Thyroid gland (tissue), 4 donors: ENCODE measurements around the gene HLA-DMB. TPM values are rescaled to one million over a fixed set of nuclear protein-coding genes. Genes with fewer than 3 reads are reported as not detected.

Source experiments
- DNase-seq, 2 donors: peaks; one replicate each; pipeline ENCODE4 v3.0.0-alpha.2; 2019
- H3K27ac ChIP-seq, 3 donors: fragments of 200-600 bp; sonication (generic); 1 replicate in 2 of 3; 2 replicates in 1 of 3; pipeline ENCODE4 v1.5.1; 2016 to 2019; ENCODE audit warnings: mild to moderate bottlenecking in 1 of 3, moderate library complexity in 1 of 3
- H3K27me3 ChIP-seq: fragments of 200-600 bp; sonication (generic); one replicate; pipeline ENCODE4 v1.5.1; 2019
- H3K36me3 ChIP-seq, 2 donors: fragments of 200-600 bp; sonication (generic); one replicate each; pipeline ENCODE4 v1.5.1; 2016 to 2019
- H3K4me1 ChIP-seq, 2 donors: fragments of 200-600 bp; sonication (generic); one replicate each; pipeline ENCODE4 v1.5.1; 2017 to 2019
- H3K4me3 ChIP-seq, 3 donors: fragments of 200-600 bp; sonication (generic); replicated peaks in 1 of 3; 1 replicate in 2 of 3; 2 replicates in 1 of 3; pipeline ENCODE4 v1.5.1; 2016; ENCODE audit warnings: mild to moderate bottlenecking in 1 of 3
- H3K9me3 ChIP-seq: fragments of 200-600 bp; sonication (generic); one replicate; pipeline ENCODE4 v1.5.1; 2017
- POLR2A ChIP-seq, 2 donors: fragments of 450-650 bp; IDR thresholded peaks; one replicate each; pipeline ENCODE4 v1.6.1; 2017; ENCODE audit warnings: antibody characterized with exemption in 2 of 2, mild to moderate bottlenecking in 2 of 2, moderate library complexity in 1 of 2
- WGBS, 2 donors: methylation state at CpG; one replicate each; pipeline ENCODE4 v1.1.5; 2017; 5-methylcytosine and 5-hydroxymethylcytosine counted together
- intact Hi-C: fragments of 100-400 bp; cut with DNase I; formaldehyde crosslinking; loops from one replicate; pipeline ENCODE4 v1.15.1; 2023
- total RNA-seq, 4 donors: library from RNA; depleted of rRNA; stranded (reverse); fragments of >200 nt; gene quantifications; one replicate each; pipeline ENCODE4 v1.2.3, GENCODE V29; 2016
- TF ChIP-seq, protein P1 (sequence below), 6 experiments: fragments of 200-600 bp in 3 of 6; fragments of 450-650 bp in 3 of 6; sonication (generic) in 3 of 6; IDR thresholded peaks; one replicate each; pipeline ENCODE4 v1.5.1; 2016 to 2019; ENCODE audit warnings: antibody characterized with exemption in 6 of 6, mild to moderate bottlenecking in 2 of 6, inconsistent platforms in 1 of 6, moderate library complexity in 1 of 6

The HLA-DMB gene
- total RNA-seq, 4 donors from 2014 or later, result 34.7 to 82.9 (median 51.3) TPM

DNA sequence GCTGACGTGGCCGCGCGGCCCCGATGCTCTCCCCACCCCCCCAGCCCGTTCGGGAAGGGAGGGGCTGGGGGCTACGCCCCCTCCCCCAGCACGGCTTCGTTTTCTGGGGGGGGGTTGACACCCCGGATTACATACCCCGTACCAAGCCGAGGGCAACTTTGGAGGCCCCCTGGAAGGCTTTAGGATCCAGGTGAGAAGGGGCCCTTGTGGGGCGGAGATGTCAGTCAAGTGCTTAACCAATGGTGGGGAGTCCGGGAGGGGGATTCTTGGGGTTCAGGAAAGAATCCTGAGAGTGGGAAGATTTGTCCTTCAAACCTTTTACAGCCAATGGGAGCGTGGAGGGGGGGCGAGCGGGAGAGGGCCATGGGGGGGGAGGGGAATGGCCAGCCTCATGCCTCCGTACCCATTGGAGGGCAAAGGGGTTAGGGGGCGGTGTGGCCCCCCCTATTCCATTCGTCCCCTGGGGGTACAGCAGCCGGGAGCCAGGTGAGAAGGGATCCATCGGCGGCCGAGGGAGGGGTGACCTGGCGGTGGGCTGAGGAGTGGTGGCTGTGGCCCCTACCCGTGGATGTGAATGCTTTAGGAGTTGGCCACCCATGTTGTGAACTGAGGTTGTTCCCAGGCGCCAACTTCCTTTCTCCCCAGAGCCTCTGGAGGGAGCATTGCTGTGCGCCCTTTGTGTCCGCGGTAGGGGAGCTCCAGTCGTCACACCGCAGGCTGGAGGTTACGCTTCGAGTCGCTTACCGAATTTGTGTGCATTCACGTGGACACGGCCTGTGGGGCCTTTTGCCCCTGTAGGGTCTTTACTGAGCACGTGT, 28.2 kb upstream of the HLA-DMB start:
- DNase-seq, result peak; percentile 69 to 73
- Histone ChIP-seq H3K36me3 (peaks cover 7 to 19% of the 10 kb centered on the region in 2 donors), H3K9me3 (no peaks in the 10 kb centered on the region), H3K27ac (peak overlapping the region; percentile 100), H3K4me1 (peaks cover 10 to 21% of the 10 kb centered on the region in 2 donors), H3K27me3 (no peaks in the 10 kb centered on the region), H3K4me3 (peak overlapping the region; percentile 62 to 98 (median 88))
- intact Hi-C loops, result no loop called here
- TF ChIP-seq, protein P1, sequence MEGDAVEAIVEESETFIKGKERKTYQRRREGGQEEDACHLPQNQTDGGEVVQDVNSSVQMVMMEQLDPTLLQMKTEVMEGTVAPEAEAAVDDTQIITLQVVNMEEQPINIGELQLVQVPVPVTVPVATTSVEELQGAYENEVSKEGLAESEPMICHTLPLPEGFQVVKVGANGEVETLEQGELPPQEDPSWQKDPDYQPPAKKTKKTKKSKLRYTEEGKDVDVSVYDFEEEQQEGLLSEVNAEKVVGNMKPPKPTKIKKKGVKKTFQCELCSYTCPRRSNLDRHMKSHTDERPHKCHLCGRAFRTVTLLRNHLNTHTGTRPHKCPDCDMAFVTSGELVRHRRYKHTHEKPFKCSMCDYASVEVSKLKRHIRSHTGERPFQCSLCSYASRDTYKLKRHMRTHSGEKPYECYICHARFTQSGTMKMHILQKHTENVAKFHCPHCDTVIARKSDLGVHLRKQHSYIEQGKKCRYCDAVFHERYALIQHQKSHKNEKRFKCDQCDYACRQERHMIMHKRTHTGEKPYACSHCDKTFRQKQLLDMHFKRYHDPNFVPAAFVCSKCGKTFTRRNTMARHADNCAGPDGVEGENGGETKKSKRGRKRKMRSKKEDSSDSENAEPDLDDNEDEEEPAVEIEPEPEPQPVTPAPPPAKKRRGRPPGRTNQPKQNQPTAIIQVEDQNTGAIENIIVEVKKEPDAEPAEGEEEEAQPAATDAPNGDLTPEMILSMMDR (IDR thresholded peaks at IDR 0.05), result peak in 1 of 6 experiments; percentile 14
- TF ChIP-seq POLR2A (IDR thresholded peaks at IDR 0.05), result peak in 1 of 2 donors; percentile 19
- 1 to 2% methylated on average over 7 to 27 of the region's 40 CpGs for WGBS, 2 donors

DNA sequence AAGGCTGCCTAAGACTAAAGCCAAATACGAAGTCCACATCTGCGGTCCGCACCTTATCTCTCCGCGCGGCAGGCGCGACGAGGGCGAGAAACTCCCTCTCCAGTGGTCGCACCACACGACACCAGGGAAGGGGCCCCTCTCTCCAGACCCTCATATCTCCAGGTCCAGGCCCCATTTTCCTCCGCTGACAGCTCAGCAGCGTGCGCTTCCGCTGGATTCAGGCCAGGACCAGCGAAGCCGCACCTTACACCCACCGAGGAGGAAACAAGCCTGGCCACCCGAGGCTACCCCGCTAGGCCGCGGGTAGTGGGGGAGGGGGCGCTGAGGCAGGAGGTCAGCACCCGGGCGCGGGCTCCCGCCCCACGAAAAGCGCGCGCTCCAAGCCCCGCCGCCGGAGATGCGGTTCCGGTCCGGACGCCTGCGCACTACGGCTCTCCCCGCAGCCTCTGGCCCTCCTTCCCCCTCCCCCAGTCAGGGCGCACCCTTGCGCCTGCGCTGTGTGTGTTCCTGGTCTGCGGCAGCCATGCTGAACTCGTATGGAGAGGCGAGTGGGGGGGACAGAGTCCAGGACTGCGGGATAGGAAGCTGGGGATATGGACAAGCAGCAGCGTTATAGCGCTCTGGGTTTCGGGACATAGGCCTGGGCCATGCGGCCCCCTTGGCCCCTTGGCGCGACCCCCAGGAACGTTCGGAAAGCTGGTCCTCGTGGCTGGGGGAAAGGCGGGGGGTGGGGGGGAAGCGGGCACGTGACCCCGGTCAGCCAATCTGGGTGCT, 27.5 kb upstream of the HLA-DMB start, which contains the start of gene BRD2:
Gene BRD2 (plus strand): TSS at position 502 of the 774 bp plus-strand sequence. CDS start 4,305 bp downstream, outside the sequence.
- Histone ChIP-seq H3K27ac (peak within 1 kb of the TSS; percentile 100), H3K4me3 (peak within 1 kb of the TSS; percentile 62 to 98 (median 88)), H3K4me1 (peaks cover 10 to 21% of the 10 kb centered on the region in 2 donors), H3K27me3 (no peaks in the 10 kb centered on the region), H3K36me3 (peaks cover 7 to 11% of the 10 kb centered on the region in 2 donors), H3K9me3 (no peaks in the 10 kb centered on the region)
- TF ChIP-seq, protein P1 (IDR thresholded peaks at IDR 0.05), result peak in 1 of 6 experiments; percentile 8
- TF ChIP-seq POLR2A (IDR thresholded peaks at IDR 0.05), result peak; percentile 64 to 97
- intact Hi-C loops, result no loop called here
- WGBS, 2 donors, result 0 to 1% methylated on average over 12 to 29 of the region's 62 CpGs
- DNase-seq, result peak; percentile 94 to 98

DNA sequence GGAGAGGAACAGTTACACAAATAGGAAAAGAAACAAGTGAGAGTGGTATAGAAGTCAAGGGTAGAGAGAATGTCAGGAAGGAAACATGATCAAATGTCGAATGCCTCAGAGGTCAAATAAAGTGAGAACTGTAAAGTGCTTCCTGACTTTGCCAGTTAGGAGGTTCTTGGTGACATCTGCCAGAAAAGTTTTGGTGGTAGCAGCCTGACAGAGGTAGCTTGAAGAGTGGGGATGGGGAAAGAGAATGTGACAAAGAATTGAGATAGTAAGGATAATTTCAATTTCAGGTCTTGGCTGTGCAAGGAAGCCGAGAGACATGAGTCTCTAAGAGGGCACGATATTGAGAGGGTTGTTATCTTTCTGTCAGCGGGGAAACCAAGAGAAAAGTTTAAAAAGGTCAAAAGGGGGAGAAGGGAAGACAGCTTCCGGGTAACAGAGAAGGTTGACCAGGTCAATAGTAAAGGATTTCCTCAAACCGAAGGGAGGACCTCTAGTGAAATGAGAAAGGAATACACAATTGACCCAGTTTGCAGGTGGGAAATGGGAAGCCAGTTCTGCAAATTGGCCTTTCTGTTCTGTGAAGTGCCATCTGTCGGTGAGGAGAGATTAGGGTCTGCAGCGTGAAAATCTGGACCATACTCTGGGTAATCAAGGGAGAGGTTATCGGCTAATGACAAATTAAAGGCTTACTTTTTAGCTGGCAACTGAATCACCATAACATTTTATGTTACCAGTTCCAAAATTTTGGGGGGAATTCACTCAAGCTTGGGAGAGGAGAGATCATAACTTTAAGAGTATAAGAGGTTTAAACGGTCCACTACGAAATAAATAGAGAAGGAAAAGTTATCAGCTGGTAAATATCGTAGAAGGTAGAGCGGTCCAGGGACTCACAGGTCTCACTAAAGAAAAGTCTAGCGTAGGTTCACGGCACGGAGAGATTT, 26.6 kb upstream of the HLA-DMB start:
- no peaks in the 10 kb centered on the region for H3K9me3 ChIP-seq
- no peaks in the 10 kb centered on the region for H3K27me3 ChIP-seq
- peaks cover 10 to 21% of the 10 kb centered on the region in 2 donors for H3K4me1 ChIP-seq
- H3K27ac ChIP-seq, result peak overlapping the region; percentile 100
- intact Hi-C loops, result no loop called here
- peak in 1 of 2 donors; percentile 23 for DNase-seq
- H3K36me3 ChIP-seq, result peaks cover under 1 to 3% of the 10 kb centered on the region in 2 donors
- TF ChIP-seq, protein P1 (IDR thresholded peaks at IDR 0.05), result peak in 4 of 6 experiments; percentile 22 to 44 (median 41)
- no peak for TF ChIP-seq POLR2A (IDR thresholded peaks at IDR 0.05)
- 3 to 5% methylated on average over 16 of the region's 16 CpGs for WGBS, 2 donors
- H3K4me3 ChIP-seq, result peak overlapping the region; percentile 62 to 98 (median 88)

DNA sequence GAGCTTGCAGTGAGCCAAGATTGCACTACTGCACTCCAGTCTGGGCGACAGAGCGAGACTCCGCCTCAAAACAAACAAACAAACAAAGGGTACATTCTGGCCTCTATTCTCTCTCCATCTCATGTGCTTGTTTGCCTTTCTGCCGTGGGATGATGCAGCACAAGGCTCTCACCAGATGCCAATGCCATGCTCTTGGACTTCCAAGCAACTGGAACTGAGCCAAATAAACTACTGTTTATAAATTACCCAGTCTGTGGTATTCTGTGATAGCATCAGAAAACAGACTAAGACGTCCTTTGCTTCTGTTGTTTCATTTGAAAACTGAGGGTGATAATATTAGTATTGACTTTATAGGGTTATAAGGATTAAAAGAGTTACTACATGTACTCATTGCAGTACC, 23.9 kb upstream of the HLA-DMB start:
- H3K36me3 ChIP-seq, result no peaks in the 10 kb centered on the region
- 84 to 92% methylated on average over 5 of the region's 5 CpGs for WGBS, 2 donors
- peaks cover 10 to 21% of the 10 kb centered on the region in 2 donors for H3K4me1 ChIP-seq
- TF ChIP-seq, protein P1 (IDR thresholded peaks at IDR 0.05), result no peak
- no peak for TF ChIP-seq POLR2A (IDR thresholded peaks at IDR 0.05)
- no peaks in the 10 kb centered on the region for H3K27me3 ChIP-seq
- intact Hi-C loops, result no loop called here
- DNase-seq, result no peak
- no peak overlapping the region for H3K27ac ChIP-seq
- H3K4me3 ChIP-seq, result no peak overlapping the region
- no peaks in the 10 kb centered on the region for H3K9me3 ChIP-seq
